ENCODE data around the gene CA6.
"Not testable (repeated sequence)": the region's sequence is repeated elsewhere in the genome, so short reads cannot be mapped to it uniquely, and the experiment has no call there.

CA6 gene

GRCh38 chr1:9004031-9004699 lies 58.5 kb downstream of the CA6 start:
- no peak for DNase-seq (ENCODE audit: low read depth in 1 of 2, low spot score in 1 of 2)

- DNase-seq (ENCODE audit: low read depth in 1 of 2, low spot score in 1 of 2) = peak; percentile 66 to 77
Measured at GRCh38 chr1:9004700-9005394, 59.2 kb downstream of the CA6 start.

- DNase-seq (ENCODE audit: low read depth in 1 of 2, low spot score in 1 of 2) = no peak
Measured at GRCh38 chr1:9005395-9005708, 59.7 kb downstream of the CA6 start.

GRCh38 chr1:9006956-9007615 lies 61.4 kb downstream of the CA6 start:
- DNase-seq (ENCODE audit: low read depth in 1 of 2, low spot score in 1 of 2) = no peak

- no peak for DNase-seq (ENCODE audit: low read depth in 1 of 2, low spot score in 1 of 2)
Measured at GRCh38 chr1:9008236-9008635, 62.6 kb downstream of the CA6 start.

- no peak for DNase-seq (ENCODE audit: low read depth in 1 of 2, low spot score in 1 of 2)
Measured at GRCh38 chr1:9009438-9010370, 64.0 kb downstream of the CA6 start.

GRCh38 chr1:9010781-9011323 lies 65.2 kb downstream of the CA6 start:
- no peak for DNase-seq (ENCODE audit: low read depth in 1 of 2, low spot score in 1 of 2)

GRCh38 chr1:9013819-9014218 lies 68.2 kb downstream of the CA6 start:
- no peak for DNase-seq (ENCODE audit: low read depth in 1 of 2, low spot score in 1 of 2)

GRCh38 chr1:9014475-9015375 lies 69.1 kb downstream of the CA6 start:
- DNase-seq (ENCODE audit: low read depth in 1 of 2, low spot score in 1 of 2) = no peak

GRCh38 chr1:9016455-9016854 lies 70.8 kb downstream of the CA6 start:
- DNase-seq (ENCODE audit: low read depth in 1 of 2, low spot score in 1 of 2) = no peak

GRCh38 chr1:9018333-9018732 lies 72.7 kb downstream of the CA6 start:
- DNase-seq (ENCODE audit: low read depth in 1 of 2, low spot score in 1 of 2) = no peak

GRCh38 chr1:9019896-9020295 lies 74.2 kb downstream of the CA6 start:
- no peak for DNase-seq (ENCODE audit: low read depth in 1 of 2, low spot score in 1 of 2)

- no peak for DNase-seq (ENCODE audit: low read depth in 1 of 2, low spot score in 1 of 2)
Measured at GRCh38 chr1:9020305-9020704, 74.6 kb downstream of the CA6 start.

- DNase-seq (ENCODE audit: low read depth in 1 of 2, low spot score in 1 of 2) = not testable (repeated sequence)
Measured at GRCh38 chr1:9022026-9022738, 76.5 kb downstream of the CA6 start.

GRCh38 chr1:9022773-9023172 lies 77.1 kb downstream of the CA6 start:
- no peak for DNase-seq (ENCODE audit: low read depth in 1 of 2, low spot score in 1 of 2)
